PC-3 (cell line): ENCODE data around the gene CXCR4. TPM values are rescaled to one million over a fixed set of nuclear protein-coding genes. Genes with fewer than 3 reads are reported as not detected.

Experiments used
- ATAC-seq: fragments of 200-7000 bp; cut with Tn5 transposase; 2 replicates; pipeline ENCODE4 v1.9.1; 2020; ENCODE audit warnings: mild to moderate bottlenecking, moderate library complexity
- BruUV-seq: library from RNA; stranded (reverse); fragments of 400-500 nt; replicated peaks from 2 replicates; lab custom pipeline; 2021; lab: Mats Ljungman, UMichigan
- CTCF ChIA-PET: fragments of 300-600 bp; sonication (Branson Sonifier 250); formaldehyde crosslinking; loops from one replicate; lab custom pipeline; 2022; ENCODE audit warnings: antibody characterized with exemption; lab: Charles Lee
- POLR2A ChIA-PET: fragments of 300-600 bp; sonication (Branson Sonifier 250); formaldehyde crosslinking; loops from one replicate; lab custom pipeline; 2022; ENCODE audit warnings: antibody characterized with exemption; ENCODE audit not compliant: unreplicated experiment; lab: Charles Lee
- DNase-seq: peaks from one replicate; pipeline ENCODE4 v3.0.0-alpha.2; 2015
- H2AFZ ChIP-seq: fragments of 300-600 bp; sonication (generic); 2 replicates; pipeline ENCODE4 v1.6.0; 2016; ENCODE audit warnings: antibody characterized with exemption, low read length
- H3F3A ChIP-seq: fragments of 300-600 bp; sonication (generic); one replicate; pipeline ENCODE4 v1.6.0; 2017; ENCODE audit warnings: antibody characterized with exemption, low read length, control low read depth, mild to moderate bottlenecking; ENCODE audit not compliant: unreplicated experiment
- H3K27ac ChIP-seq: fragments of 300-600 bp; sonication (generic); 2 replicates; pipeline ENCODE4 v1.5.1; 2016; ENCODE audit warnings: mild to moderate bottlenecking, low read length
- H3K27me3 ChIP-seq: fragments of 300-600 bp; sonication (generic); 2 replicates; pipeline ENCODE4 v1.6.1; 2016; ENCODE audit warnings: low read length, mixed read lengths
- H3K36me3 ChIP-seq: fragments of 300-600 bp; sonication (generic); 2 replicates; pipeline ENCODE4 v1.6.1; 2016; ENCODE audit warnings: low read depth, mixed run types, low read length, mixed read lengths
- H3K4me1 ChIP-seq: fragments of 300-600 bp; sonication (generic); 2 replicates; pipeline ENCODE4 v1.5.1; 2016; ENCODE audit warnings: low read length; ENCODE audit not compliant: insufficient read depth
- H3K4me2 ChIP-seq: fragments of 300-600 bp; sonication (generic); 2 replicates; pipeline ENCODE4 v1.6.0; 2016; ENCODE audit warnings: low read length
- H3K4me3 ChIP-seq: fragments of 300-600 bp; sonication (generic); 2 replicates; pipeline ENCODE4 v1.5.1; 2016; ENCODE audit warnings: mild to moderate bottlenecking, low read length, mixed read lengths
- H3K79me2 ChIP-seq: fragments of 300-600 bp; sonication (generic); 2 replicates; pipeline ENCODE4 v1.6.1; 2017; ENCODE audit warnings: low read length, mixed read lengths
- H3K9ac ChIP-seq: fragments of 300-600 bp; sonication (generic); 2 replicates; pipeline ENCODE4 v1.6.0; 2016; ENCODE audit warnings: mild to moderate bottlenecking, low read length
- H3K9me2 ChIP-seq: fragments of 300-600 bp; sonication (generic); replicated peaks from 2 replicates; pipeline ENCODE4 v1.6.1; 2016; ENCODE audit warnings: mixed run types, low read length, mixed read lengths
- H3K9me3 ChIP-seq: fragments of 300-600 bp; sonication (generic); 2 replicates; pipeline ENCODE4 v1.6.1; 2016; ENCODE audit warnings: low read length, mixed read lengths
- H4K20me1 ChIP-seq: fragments of 300-600 bp; sonication (generic); 2 replicates; pipeline ENCODE4 v1.6.1; 2016; ENCODE audit warnings: low read length, mixed read lengths
- EZH2 ChIP-seq: fragments of 300-600 bp; sonication (generic); IDR thresholded peaks from one replicate; pipeline ENCODE4 v1.6.1; 2017; ENCODE audit warnings: antibody characterized with exemption, mild to moderate bottlenecking, low read length; ENCODE audit not compliant: unreplicated experiment
- EZH2phosphoT487 ChIP-seq: fragments of 300-600 bp; sonication (generic); IDR thresholded peaks from 2 replicates; pipeline ENCODE4 v1.6.1; 2018; ENCODE audit warnings: mild to moderate bottlenecking, antibody characterized with exemption, low read length, borderline replicate concordance
- intact Hi-C: fragments of 100-400 bp; cut with micrococcal nuclease; formaldehyde crosslinking; loops from 2 replicates; pipeline ENCODE4 v1.9.0; 2023
- total RNA-seq: library from RNA; depleted of rRNA; stranded (reverse); fragments of >200 nt; gene quantifications from 2 replicates; pipeline ENCODE4 v1.2.3, GENCODE V29; 2014
- TF ChIP-seq, protein P1 (sequence below): fragments of 300-600 bp; sonication (generic); conservative IDR thresholded peaks from 2 replicates; pipeline ENCODE4 v1.5.1; 2017; ENCODE audit warnings: antibody characterized with exemption, low read depth, mild to moderate bottlenecking, low read length

Gene CXCR4
- total RNA-seq, 1 experiment from 2014 or later: 2.1 TPM

DNA sequence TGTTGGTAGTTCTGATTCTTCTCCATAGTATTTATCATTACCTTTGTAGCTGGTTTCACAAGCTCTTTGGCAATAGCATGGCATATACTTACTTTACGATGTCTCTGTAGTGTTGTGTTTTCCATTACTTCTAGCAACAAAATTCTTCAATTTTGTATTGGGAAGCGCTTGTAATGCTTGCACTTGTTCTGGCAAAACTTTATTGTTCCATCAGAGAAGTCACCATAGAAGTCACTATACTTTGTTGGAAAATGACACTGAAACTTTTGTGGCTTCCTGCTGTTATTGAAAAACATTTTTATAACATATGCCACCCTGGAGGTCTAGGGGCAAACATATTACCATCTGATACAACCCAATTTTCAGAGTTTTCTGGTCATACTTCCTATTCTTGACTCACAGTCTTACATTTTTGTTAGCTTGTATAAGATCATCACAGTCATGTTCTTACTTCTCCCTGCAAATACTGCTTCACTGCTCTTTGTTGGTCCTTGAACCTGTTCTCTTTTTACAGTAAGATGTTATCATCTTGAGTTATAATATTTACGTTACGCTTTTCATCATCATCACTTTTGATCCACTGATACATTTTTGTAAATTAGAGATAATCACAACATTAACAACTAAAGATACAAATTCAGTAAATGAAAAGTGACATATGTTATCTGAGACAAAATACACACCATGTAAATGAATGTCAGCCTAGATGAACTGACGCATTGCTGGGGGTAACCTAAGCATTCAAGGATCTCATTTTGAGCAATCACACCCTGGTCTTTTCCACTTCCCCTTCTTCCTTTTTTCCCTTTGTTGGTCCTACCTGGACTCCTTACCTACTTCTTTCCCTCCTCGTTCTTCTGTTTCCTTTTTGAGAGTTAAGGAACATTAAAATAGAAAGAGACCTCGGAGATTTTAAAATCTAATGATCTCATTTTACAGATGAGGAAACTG is 33.3 kb upstream of the CXCR4 start:
- BruUV-seq: no TSS peak
- POLR2A ChIA-PET: no interaction called here
- no peaks in the 10 kb centered on the region for H3K9me2 ChIP-seq
- H3K9ac ChIP-seq: no peak overlapping the region
- no peaks in the 10 kb centered on the region for H3F3A ChIP-seq
- ATAC-seq (no peak), DNase-seq (no peak)
- TF ChIP-seq, protein P1, sequence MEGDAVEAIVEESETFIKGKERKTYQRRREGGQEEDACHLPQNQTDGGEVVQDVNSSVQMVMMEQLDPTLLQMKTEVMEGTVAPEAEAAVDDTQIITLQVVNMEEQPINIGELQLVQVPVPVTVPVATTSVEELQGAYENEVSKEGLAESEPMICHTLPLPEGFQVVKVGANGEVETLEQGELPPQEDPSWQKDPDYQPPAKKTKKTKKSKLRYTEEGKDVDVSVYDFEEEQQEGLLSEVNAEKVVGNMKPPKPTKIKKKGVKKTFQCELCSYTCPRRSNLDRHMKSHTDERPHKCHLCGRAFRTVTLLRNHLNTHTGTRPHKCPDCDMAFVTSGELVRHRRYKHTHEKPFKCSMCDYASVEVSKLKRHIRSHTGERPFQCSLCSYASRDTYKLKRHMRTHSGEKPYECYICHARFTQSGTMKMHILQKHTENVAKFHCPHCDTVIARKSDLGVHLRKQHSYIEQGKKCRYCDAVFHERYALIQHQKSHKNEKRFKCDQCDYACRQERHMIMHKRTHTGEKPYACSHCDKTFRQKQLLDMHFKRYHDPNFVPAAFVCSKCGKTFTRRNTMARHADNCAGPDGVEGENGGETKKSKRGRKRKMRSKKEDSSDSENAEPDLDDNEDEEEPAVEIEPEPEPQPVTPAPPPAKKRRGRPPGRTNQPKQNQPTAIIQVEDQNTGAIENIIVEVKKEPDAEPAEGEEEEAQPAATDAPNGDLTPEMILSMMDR: no peak
- TF ChIP-seq EZH2: no peak
- TF ChIP-seq EZH2phosphoT487: no peak
- no peaks in the 10 kb centered on the region for H3K36me3 ChIP-seq
- H3K9me3 ChIP-seq: no peaks in the 10 kb centered on the region
- H3K27ac ChIP-seq: no peak overlapping the region
- intact Hi-C loops: no loop called here
- H3K79me2 ChIP-seq: no peaks in the 10 kb centered on the region
- H3K4me3 ChIP-seq: no peak overlapping the region
- H3K4me2 ChIP-seq: no peak overlapping the region
- H4K20me1 ChIP-seq: no peaks in the 10 kb centered on the region
- no peak overlapping the region for H2AFZ ChIP-seq
- CTCF ChIA-PET: no interaction called here
- peaks cover 64% of the 10 kb centered on the region for H3K27me3 ChIP-seq
- H3K4me1 ChIP-seq: no peaks in the 10 kb centered on the region

DNA sequence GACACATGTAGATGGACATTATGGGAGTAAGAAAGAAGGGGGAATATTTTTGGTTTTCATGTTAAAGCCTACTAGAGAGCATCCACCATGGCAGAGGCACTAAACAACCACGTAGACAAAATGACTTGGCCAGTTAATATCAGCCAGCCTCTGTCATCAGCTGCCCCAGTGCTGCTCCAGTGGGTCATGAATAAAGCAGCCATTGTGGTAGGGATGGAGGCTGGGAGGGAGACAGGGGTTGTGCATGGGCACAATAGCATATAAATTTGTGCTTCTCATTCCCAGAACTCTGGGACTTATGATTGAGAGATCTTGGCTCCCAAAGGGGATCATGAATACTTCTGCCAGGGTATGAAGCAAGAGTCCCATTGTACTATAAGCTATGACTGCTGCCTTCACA is 31.1 kb upstream of the CXCR4 start:
- Histone ChIP-seq H3K4me3 (no peak overlapping the region), H3K9ac (no peak overlapping the region), H3K9me2 (no peaks in the 10 kb centered on the region), H4K20me1 (no peaks in the 10 kb centered on the region), H3K79me2 (no peaks in the 10 kb centered on the region), H2AFZ (no peak overlapping the region), H3F3A (no peaks in the 10 kb centered on the region), H3K27me3 (peaks cover 56% of the 10 kb centered on the region), H3K4me2 (no peak overlapping the region), H3K4me1 (no peaks in the 10 kb centered on the region), H3K36me3 (no peaks in the 10 kb centered on the region), H3K9me3 (no peaks in the 10 kb centered on the region), H3K27ac (no peak overlapping the region)
- ChIA-PET POLR2A (no interaction called here), CTCF (no interaction called here)
- no peak for ATAC-seq
- intact Hi-C loops: no loop called here
- DNase-seq: no peak
- TF ChIP-seq, protein P1: no peak
- TF ChIP-seq EZH2phosphoT487: no peak
- no peak for TF ChIP-seq EZH2
- BruUV-seq: no TSS peak

DNA sequence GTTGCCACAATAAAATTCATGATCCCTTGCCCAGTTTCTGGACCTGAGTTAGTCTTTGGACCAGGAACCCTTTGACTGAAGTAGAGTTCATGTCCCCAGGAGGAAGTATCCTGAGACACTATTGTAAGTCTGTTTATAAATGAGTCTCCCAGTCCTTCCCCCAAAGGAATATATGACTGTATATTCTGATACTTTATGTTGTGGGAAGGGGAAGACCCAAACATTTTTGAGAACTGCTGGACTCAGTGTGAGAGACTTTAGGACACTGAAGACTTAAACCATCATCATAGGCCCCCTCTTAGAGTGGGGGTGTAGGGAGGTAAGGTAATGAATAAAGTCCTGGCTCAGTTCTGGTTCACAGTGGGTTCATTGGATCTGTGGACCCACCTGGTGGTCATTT is 28.6 kb upstream of the CXCR4 start:
- Histone ChIP-seq H3K27ac (no peak overlapping the region), H3K36me3 (no peaks in the 10 kb centered on the region), H3K9me3 (no peaks in the 10 kb centered on the region), H3K4me1 (no peaks in the 10 kb centered on the region), H3K9me2 (no peaks in the 10 kb centered on the region), H3K4me3 (no peak overlapping the region), H3K9ac (no peak overlapping the region), H3K27me3 (peaks cover 49% of the 10 kb centered on the region), H2AFZ (no peak overlapping the region), H3K4me2 (no peak overlapping the region), H4K20me1 (no peaks in the 10 kb centered on the region), H3F3A (no peaks in the 10 kb centered on the region), H3K79me2 (no peaks in the 10 kb centered on the region)
- DNase-seq: no peak
- intact Hi-C loops: no loop called here
- BruUV-seq: no TSS peak
- TF ChIP-seq EZH2: no peak
- TF ChIP-seq EZH2phosphoT487: no peak
- TF ChIP-seq, protein P1: no peak
- CTCF ChIA-PET: no interaction called here
- POLR2A ChIA-PET: no interaction called here
- no peak for ATAC-seq
